Psoas muscle (tissue), 8 donors: ENCODE results near the gene LILRB1. TPM values are rescaled to one million over a fixed set of nuclear protein-coding genes. Genes with fewer than 3 reads are reported as not detected.
"Not testable (repeated sequence)": the region's sequence is repeated elsewhere in the genome, so short reads cannot be mapped to it uniquely, and the experiment has no call there.

Experiments
- ATAC-seq, 4 donors: fragments of 200-7000 bp; cut with Tn5 transposase; one replicate each; pipeline ENCODE4 v1.9.1; 2020; ENCODE audit warnings: moderate library complexity in 3 of 4, mild to moderate bottlenecking in 2 of 4
- DNase-seq, 2 donors: peaks; one replicate each; pipeline ENCODE4 v3.0.0-alpha.2; 2020
- H3K27ac ChIP-seq: fragments of 200-600 bp; one replicate; pipeline ENCODE4 v1.8.0; 2022
- H3K27me3 ChIP-seq, 3 donors: fragments of 200-600 bp in 1 of 3; one replicate each; pipeline versions ENCODE4 v1.6.1 to v1.8.0; 2013 to 2022; ENCODE audit warnings: low read length in 2 of 3, mild to moderate bottlenecking in 2 of 3, moderate library complexity in 1 of 3; ENCODE audit not compliant: insufficient read depth in 3 of 3
- H3K36me3 ChIP-seq, 2 donors: fragments of 200-600 bp in 1 of 2; one replicate each; pipeline versions ENCODE4 v1.6.1 to v1.8.0; 2013 to 2022; ENCODE audit warnings: low read depth in 1 of 2, mild to moderate bottlenecking in 1 of 2, moderate library complexity in 1 of 2; ENCODE audit not compliant: insufficient read depth in 1 of 2
- H3K4me1 ChIP-seq: fragments of 200-600 bp; one replicate; pipeline ENCODE4 v1.8.0; 2022
- H3K4me3 ChIP-seq: fragments of 200-600 bp; one replicate; pipeline ENCODE4 v1.8.0; 2022; ENCODE audit warnings: mild to moderate bottlenecking
- H3K9me3 ChIP-seq: fragments of 200-600 bp; one replicate; pipeline ENCODE4 v1.8.0; 2022
- CTCF ChIP-seq: fragments of 200-600 bp; IDR thresholded peaks from one replicate; pipeline ENCODE4 v1.8.0; 2022; ENCODE audit warnings: antibody characterized with exemption
- WGBS, 3 donors: extraction: QIAGEN DNeasy Blood & Tissue Kit; methylation state at CpG; one replicate each; pipeline versions ENCODE4 v1.1.6 to v1.1.7; 2013; 5-methylcytosine and 5-hydroxymethylcytosine counted together
- intact Hi-C, 2 donors: fragments of 100-400 bp; cut with DNase I; formaldehyde crosslinking; loops; one replicate each; pipeline versions ENCODE4 v1.11.0 to v1.14.2; 2022
- long read RNA-seq, 2 donors: library from polyadenylated mRNA; unstranded; transcript quantifications; one replicate each; pipeline ENCODE4 v2.0.0, GENCODE V29; 2021
- polyA plus RNA-seq, 3 donors: library from polyadenylated mRNA; stranded (reverse); fragments of 200-250 nt; gene quantifications; one replicate each; pipeline ENCODE4 v1.2.3, GENCODE V29; 2013
- total RNA-seq, 4 donors: library from RNA; stranded (reverse); fragmentation: NEBNext Ultra II Directional in 2 of 4; extraction: Animal tissue kit (Norgen Biotek cat#: 25700) in 2 of 4; gene quantifications; one replicate each; pipeline versions ENCODE4 v1.2.1 to v1.2.4, GENCODE V29; 2021 to 2023
- donor health status: healthy with polysubstance abuse.
- donor health status: DM: no; HTN: no; CAD: no; lungs with moderate emphysema.
- donor health status: Bipolar disorder and iron deficiency.
- donor health status: healthy.
- donor health status: DM: yes; HTN: yes; CAD: no.
- donor health status: DM: no; HTN: no; CAD: no.
- donor health status: DM: no; HTN: no; CAD: no.
- donor health status: DM: yes; HTN: yes; CAD: no.

The LILRB1 gene
- total RNA-seq (1 to 10 TPM in 3 of 4 donors, under 1 TPM in 1; 0.95 to 2.0 (median 1.2) TPM), polyA plus RNA-seq (under 1 TPM; 0.17 to 0.33 (median 0.25) TPM)
- long read RNA-seq, donor 1, partial matches to known transcripts: 1 of 1 reads
- long read RNA-seq, donor 1, other reads (novel, unspliced or antisense): 0 of 1 reads
- long read RNA-seq, donor 2, partial matches to known transcripts: 1 of 3 reads
- long read RNA-seq, donor 2, other reads (novel, unspliced or antisense): 1 of 3 reads

DNA sequence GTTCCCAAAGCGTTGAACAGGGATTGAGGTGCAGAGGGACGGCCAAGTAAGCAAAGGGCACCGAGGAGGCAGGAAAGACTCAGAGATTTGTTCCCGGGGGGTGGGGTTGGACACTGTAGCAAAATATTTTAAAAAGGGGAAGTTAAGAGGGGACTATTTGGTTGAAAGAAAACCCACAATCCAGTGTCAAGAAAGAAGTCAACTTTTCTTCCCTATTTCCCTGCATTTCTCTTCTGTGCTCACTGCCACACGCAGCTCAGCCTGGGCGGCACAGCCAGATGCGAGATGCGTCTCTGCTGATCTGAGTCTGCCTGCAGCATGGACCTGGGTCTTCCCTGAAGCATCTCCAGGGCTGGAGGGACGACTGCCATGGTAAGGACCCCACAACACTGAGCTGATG lies at the start of gene LILRB1:
Gene LILRB1 (plus strand): TSS at position 223 of the 400 bp plus-strand sequence. CDS start 590 bp downstream, outside the sequence.
- not testable (repeated sequence) for H3K27me3 ChIP-seq, H3K4me1 ChIP-seq, ATAC-seq, H3K27ac ChIP-seq, H3K36me3 ChIP-seq, DNase-seq, H3K9me3 ChIP-seq, H3K4me3 ChIP-seq
- intact Hi-C loops: loop anchor here in 1 of 2 donors (2.0 kb wide), 1 partner anchor 333 kb away; no protein-coding TSS in a partner anchor
- 69 to 76% (median 72%) methylated on average over 9 of the region's 9 CpGs for WGBS, 3 donors

- DNase-seq: no peak
- intact Hi-C loops: no loop called here
- H3K4me3 ChIP-seq: no peak overlapping the region
- no peaks in the 10 kb centered on the region for H3K27me3 ChIP-seq
- TF ChIP-seq CTCF: no peak
- no peaks in the 10 kb centered on the region for H3K9me3 ChIP-seq
- 63 to 68% (median 67%) methylated on average over 5 of the region's 5 CpGs for WGBS, 3 donors
- H3K4me1 ChIP-seq: no peaks in the 10 kb centered on the region
- ATAC-seq: no peak
- H3K36me3 ChIP-seq: no peaks in the 10 kb centered on the region
- no peak overlapping the region for H3K27ac ChIP-seq
Observed at GRCh38 chr19:54586397-54586796, 43.9 kb upstream of the LILRB1 start.

DNA sequence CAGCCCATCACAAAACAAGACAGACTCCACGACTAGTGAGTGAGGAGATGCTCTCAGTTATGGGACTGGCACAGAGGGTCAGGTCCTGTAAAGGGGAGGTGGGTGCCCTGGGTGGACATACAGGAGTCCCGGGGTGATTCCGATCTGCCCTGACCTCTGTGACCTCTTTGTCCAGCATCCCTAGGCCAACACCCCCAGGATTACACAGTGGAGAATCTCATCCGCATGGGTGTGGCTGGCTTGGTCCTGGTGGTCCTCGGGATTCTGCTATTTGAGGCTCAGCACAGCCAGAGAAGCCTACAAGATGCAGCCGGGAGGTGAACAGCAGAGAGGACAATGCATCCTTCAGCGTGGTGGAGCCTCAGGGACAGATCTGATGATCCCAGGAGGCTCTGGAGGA lies 43.3 kb upstream of the LILRB1 start:
- Histone ChIP-seq H3K27me3 (no peaks in the 10 kb centered on the region), H3K36me3 (no peaks in the 10 kb centered on the region), H3K4me3 (no peak overlapping the region), H3K4me1 (no peaks in the 10 kb centered on the region), H3K27ac (no peak overlapping the region), H3K9me3 (no peaks in the 10 kb centered on the region)
- no peak for ATAC-seq
- WGBS, 3 donors: 64 to 67% (median 66%) methylated on average over 7 of the region's 7 CpGs
- no peak for TF ChIP-seq CTCF
- DNase-seq: no peak
- intact Hi-C loops: no loop called here

GRCh38 chr19:54593445-54593844 lies 36.8 kb upstream of the LILRB1 start, which contains the start of gene LILRA1:
LILRA1 (plus strand) TSS chr19:54593632; CDS start chr19:54594245, 613 bp downstream.
- H3K4me1 ChIP-seq, H3K27ac ChIP-seq, H3K4me3 ChIP-seq, ATAC-seq, H3K9me3 ChIP-seq, DNase-seq, H3K36me3 ChIP-seq, intact Hi-C loops, H3K27me3 ChIP-seq: not testable (repeated sequence)
- WGBS, 3 donors: 61 to 80% (median 62%) methylated on average over 4 to 6 of the region's 6 CpGs

DNA sequence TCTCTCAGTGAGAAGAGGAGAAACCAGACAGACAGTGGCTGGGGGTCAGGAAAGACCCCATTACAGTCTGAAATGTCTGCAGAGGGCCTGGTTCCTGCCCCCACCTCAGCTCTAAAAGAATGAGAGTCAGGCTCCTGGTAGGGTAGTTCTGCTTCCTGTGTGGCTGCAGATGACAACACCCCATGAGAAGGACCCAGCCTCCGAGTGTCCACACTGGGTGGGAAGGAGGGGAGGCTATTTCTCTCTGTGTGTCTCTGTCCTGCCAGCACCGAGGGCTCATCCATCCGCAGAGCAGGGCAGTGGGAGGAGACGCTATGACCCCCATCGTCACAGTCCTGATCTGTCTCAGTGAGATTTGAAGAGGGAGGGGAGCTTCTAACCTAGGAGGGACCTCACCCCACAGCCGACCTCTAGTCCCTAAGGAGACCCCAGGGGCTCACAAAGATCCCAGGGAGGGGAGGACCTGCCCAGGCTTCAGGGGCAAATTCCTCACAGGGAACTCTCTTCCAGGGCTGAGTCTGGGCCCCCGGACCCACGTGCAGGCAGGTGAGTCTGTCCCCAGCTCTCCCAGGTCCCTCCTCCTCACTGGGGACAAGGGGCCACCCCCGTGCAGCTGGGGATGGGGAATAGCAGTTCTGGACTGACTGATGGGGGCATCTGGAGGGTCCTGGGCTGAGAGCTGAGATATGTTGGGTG lies 36.2 kb upstream of the LILRB1 start:
- ATAC-seq, H3K9me3 ChIP-seq, H3K27me3 ChIP-seq, H3K4me1 ChIP-seq, H3K27ac ChIP-seq, H3K4me3 ChIP-seq, DNase-seq, intact Hi-C loops, H3K36me3 ChIP-seq: not testable (repeated sequence)
- 57 to 66% (median 62%) methylated on average over 3 to 9 of the region's 9 CpGs for WGBS, 3 donors

- intact Hi-C loops: no loop called here
- ATAC-seq: no peak
Observed at GRCh38 chr19:54594737-54595136, 35.5 kb upstream of the LILRB1 start.

GRCh38 chr19:54595680-54596436 lies 34.4 kb upstream of the LILRB1 start:
- intact Hi-C loops, DNase-seq, H3K9me3 ChIP-seq, ATAC-seq, H3K4me1 ChIP-seq, H3K27me3 ChIP-seq, H3K27ac ChIP-seq, H3K36me3 ChIP-seq, H3K4me3 ChIP-seq: not testable (repeated sequence)
- WGBS, 3 donors: 81 to 87% (median 83%) methylated on average over 24 to 26 of the region's 26 CpGs

More at GRCh38 chr19:54594737-54595136, 35.5 kb upstream of the LILRB1 start:
- no peak overlapping the region for H3K27ac ChIP-seq
- H3K27me3 ChIP-seq: no peaks in the 10 kb centered on the region
- TF ChIP-seq CTCF: no peak
- no peak for DNase-seq
- H3K4me3 ChIP-seq: no peak overlapping the region
- no peaks in the 10 kb centered on the region for H3K4me1 ChIP-seq
- no peaks in the 10 kb centered on the region for H3K36me3 ChIP-seq
- WGBS, 3 donors: 80 to 92% (median 85%) methylated on average over 5 of the region's 5 CpGs
- H3K9me3 ChIP-seq: no peaks in the 10 kb centered on the region
